SU-DHL-6 (cell line): ENCODE data around the gene STIMATE.

Experiments used
- EZH2phosphoT487 ChIP-seq: fragments of 200-600 bp; sonication (generic), shearing (Covaris generic); conservative IDR thresholded peaks from 2 replicates; pipeline ENCODE4 v1.6.1; 2018; ENCODE audit warnings: mild to moderate bottlenecking, antibody characterized with exemption, low read length, moderate library complexity, mixed read lengths
- TF ChIP-seq, protein P1 (sequence below): fragments of 200-600 bp; sonication (generic); IDR thresholded peaks from one replicate; pipeline ENCODE4 v1.5.1; 2017; ENCODE audit warnings: antibody characterized with exemption, mild to moderate bottlenecking, low read length, moderate library complexity; ENCODE audit not compliant: insufficient read depth, poor library complexity, severe bottlenecking

GRCh38 chr3:52852419-52852818 is 44.9 kb downstream of the STIMATE start:
- TF ChIP-seq, protein P1, sequence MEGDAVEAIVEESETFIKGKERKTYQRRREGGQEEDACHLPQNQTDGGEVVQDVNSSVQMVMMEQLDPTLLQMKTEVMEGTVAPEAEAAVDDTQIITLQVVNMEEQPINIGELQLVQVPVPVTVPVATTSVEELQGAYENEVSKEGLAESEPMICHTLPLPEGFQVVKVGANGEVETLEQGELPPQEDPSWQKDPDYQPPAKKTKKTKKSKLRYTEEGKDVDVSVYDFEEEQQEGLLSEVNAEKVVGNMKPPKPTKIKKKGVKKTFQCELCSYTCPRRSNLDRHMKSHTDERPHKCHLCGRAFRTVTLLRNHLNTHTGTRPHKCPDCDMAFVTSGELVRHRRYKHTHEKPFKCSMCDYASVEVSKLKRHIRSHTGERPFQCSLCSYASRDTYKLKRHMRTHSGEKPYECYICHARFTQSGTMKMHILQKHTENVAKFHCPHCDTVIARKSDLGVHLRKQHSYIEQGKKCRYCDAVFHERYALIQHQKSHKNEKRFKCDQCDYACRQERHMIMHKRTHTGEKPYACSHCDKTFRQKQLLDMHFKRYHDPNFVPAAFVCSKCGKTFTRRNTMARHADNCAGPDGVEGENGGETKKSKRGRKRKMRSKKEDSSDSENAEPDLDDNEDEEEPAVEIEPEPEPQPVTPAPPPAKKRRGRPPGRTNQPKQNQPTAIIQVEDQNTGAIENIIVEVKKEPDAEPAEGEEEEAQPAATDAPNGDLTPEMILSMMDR = no peak
- no peak for TF ChIP-seq EZH2phosphoT487
